Chondrocyte (in vitro differentiated cells): ENCODE results near the gene AMELX. TPM values are rescaled to one million over a fixed set of nuclear protein-coding genes. Genes with fewer than 3 reads are reported as not detected.

ENCODE experiments used
- DNase-seq: peaks from one replicate; pipeline ENCODE4 v3.0.0; 2021; ENCODE audit warnings: mixed read lengths, low spot score
- H3K27ac Mint-ChIP-seq: one replicate; pipeline ENCODE4 v1.8.0; 2021; ENCODE audit warnings: mild to moderate bottlenecking, moderate library complexity, mixed read lengths; ENCODE audit not compliant: unreplicated experiment
- H3K27me3 Mint-ChIP-seq: 2 replicates; pipeline ENCODE4 v1.8.0; 2021; ENCODE audit warnings: low read depth, mixed read lengths
- H3K36me3 Mint-ChIP-seq: 2 replicates; pipeline ENCODE4 v1.8.0; 2021; ENCODE audit warnings: low read depth, mixed read lengths
- H3K4me1 Mint-ChIP-seq: 2 replicates; pipeline ENCODE4 v1.8.0; 2021; ENCODE audit warnings: low read depth, mild to moderate bottlenecking, mixed read lengths
- H3K4me3 Mint-ChIP-seq: one replicate; pipeline ENCODE4 v1.8.0; 2021; ENCODE audit warnings: mild to moderate bottlenecking, moderate library complexity, mixed read lengths; ENCODE audit not compliant: unreplicated experiment
- H3K9me3 Mint-ChIP-seq: 2 replicates; pipeline ENCODE4 v1.8.0; 2021; ENCODE audit warnings: low read depth, mixed read lengths
- total RNA-seq: library from RNA; stranded (reverse); gene quantifications from 3 replicates; pipeline ENCODE4 v1.2.1, GENCODE V29; 2021
- TF ChIP-seq, protein P1 (sequence below): fragments of 200-600 bp; sonication (generic); IDR thresholded peaks from 2 replicates; pipeline ENCODE4 v1.5.0; 2021; ENCODE audit warnings: antibody characterized with exemption, mild to moderate bottlenecking, moderate library complexity

AMELX gene
- total RNA-seq, 1 donor from 2014 or later, result not detected

DNA sequence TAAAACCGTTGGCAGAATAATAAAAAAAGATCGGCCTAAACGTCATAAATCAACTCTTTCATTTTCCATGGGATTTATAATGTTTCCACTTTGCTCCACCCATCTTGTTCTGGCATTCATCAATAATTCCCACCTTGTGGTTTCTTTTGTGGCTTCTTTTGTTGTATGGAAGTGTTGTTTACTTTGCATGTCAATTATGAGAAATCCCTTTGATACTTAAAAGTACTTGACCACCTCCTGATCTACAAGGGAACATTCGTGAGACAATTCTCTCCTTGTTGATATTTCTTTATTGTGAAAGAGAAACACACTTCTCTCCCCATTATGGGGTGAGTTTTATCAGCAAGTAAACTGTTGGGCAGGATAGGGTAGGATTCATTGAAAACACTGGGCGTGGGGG lies 2.8 kb downstream of the AMELX start:
- H3K4me3 Mint-ChIP-seq, result no peak overlapping the region
- no peak for DNase-seq
- no peaks in the 10 kb centered on the region for H3K4me1 Mint-ChIP-seq
- no peaks in the 10 kb centered on the region for H3K36me3 Mint-ChIP-seq
- H3K27me3 Mint-ChIP-seq, result no peaks in the 10 kb centered on the region
- H3K9me3 Mint-ChIP-seq, result peaks cover 3% of the 10 kb centered on the region
- TF ChIP-seq, protein P1, sequence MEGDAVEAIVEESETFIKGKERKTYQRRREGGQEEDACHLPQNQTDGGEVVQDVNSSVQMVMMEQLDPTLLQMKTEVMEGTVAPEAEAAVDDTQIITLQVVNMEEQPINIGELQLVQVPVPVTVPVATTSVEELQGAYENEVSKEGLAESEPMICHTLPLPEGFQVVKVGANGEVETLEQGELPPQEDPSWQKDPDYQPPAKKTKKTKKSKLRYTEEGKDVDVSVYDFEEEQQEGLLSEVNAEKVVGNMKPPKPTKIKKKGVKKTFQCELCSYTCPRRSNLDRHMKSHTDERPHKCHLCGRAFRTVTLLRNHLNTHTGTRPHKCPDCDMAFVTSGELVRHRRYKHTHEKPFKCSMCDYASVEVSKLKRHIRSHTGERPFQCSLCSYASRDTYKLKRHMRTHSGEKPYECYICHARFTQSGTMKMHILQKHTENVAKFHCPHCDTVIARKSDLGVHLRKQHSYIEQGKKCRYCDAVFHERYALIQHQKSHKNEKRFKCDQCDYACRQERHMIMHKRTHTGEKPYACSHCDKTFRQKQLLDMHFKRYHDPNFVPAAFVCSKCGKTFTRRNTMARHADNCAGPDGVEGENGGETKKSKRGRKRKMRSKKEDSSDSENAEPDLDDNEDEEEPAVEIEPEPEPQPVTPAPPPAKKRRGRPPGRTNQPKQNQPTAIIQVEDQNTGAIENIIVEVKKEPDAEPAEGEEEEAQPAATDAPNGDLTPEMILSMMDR, result no peak
- H3K27ac Mint-ChIP-seq, result no peak overlapping the region

DNA sequence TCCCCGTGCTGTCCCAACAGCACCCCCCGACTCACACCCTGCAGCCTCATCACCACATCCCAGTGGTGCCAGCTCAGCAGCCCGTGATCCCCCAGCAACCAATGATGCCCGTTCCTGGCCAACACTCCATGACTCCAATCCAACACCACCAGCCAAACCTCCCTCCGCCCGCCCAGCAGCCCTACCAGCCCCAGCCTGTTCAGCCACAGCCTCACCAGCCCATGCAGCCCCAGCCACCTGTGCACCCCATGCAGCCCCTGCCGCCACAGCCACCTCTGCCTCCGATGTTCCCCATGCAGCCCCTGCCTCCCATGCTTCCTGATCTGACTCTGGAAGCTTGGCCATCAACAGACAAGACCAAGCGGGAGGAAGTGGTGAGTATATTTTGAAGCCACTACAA lies 5.4 kb downstream of the AMELX start:
- Mint-ChIP-seq H3K4me3 (no peak overlapping the region), H3K27me3 (no peaks in the 10 kb centered on the region), H3K27ac (no peak overlapping the region), H3K36me3 (no peaks in the 10 kb centered on the region), H3K9me3 (peaks cover 9% of the 10 kb centered on the region), H3K4me1 (no peaks in the 10 kb centered on the region)
- peak; percentile 72 for DNase-seq
- TF ChIP-seq, protein P1, result no peak

DNA sequence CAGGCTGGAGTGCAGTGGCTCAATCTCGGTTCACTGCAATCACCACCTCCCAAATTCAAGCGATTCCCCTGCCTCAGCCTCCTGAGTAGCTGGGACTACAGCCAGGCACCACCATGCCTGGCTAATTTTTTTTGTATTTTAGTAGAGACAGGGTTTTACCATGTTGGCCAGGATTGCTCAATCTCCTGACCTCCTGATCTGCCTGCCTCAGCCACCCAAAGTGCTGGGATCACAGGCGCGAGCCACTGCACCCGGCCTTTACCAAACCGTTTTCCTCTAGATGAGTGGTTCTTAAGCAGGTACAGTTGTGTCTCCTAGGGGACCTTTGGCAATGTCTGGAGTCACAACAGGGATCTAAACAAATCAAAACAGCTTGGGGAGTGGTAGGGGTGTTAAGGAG lies 11.6 kb downstream of the AMELX start:
- TF ChIP-seq, protein P1, result no peak
- H3K4me1 Mint-ChIP-seq, result peaks cover 6% of the 10 kb centered on the region
- H3K36me3 Mint-ChIP-seq, result no peaks in the 10 kb centered on the region
- H3K9me3 Mint-ChIP-seq, result peaks cover 6% of the 10 kb centered on the region
- H3K27me3 Mint-ChIP-seq, result no peaks in the 10 kb centered on the region
- no peak overlapping the region for H3K4me3 Mint-ChIP-seq
- no peak for DNase-seq
- H3K27ac Mint-ChIP-seq, result no peak overlapping the region

DNA sequence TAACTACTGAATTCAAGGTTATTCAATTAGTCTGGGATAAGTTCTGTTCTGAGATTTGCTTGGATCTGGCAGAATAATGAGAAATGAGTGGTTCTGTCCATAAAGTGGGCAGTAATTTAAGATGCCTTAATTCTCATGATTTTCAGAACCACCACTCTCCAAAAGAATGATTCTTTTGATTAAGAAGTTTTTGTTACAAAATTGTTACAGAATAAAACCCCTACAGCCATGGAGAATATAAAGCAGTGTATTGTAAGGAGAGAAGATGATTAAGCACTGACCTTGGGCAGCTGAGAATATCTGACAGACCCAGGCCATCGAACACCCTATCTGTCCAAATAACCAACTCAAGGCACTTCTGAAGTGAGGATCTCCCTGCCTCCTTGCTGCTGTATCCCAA lies 12.4 kb downstream of the AMELX start:
- peaks cover 7% of the 10 kb centered on the region for H3K9me3 Mint-ChIP-seq
- no peaks in the 10 kb centered on the region for H3K36me3 Mint-ChIP-seq
- TF ChIP-seq, protein P1, result no peak
- no peak for DNase-seq
- no peak overlapping the region for H3K27ac Mint-ChIP-seq
- no peak overlapping the region for H3K4me3 Mint-ChIP-seq
- H3K4me1 Mint-ChIP-seq, result peaks cover 6% of the 10 kb centered on the region
- no peaks in the 10 kb centered on the region for H3K27me3 Mint-ChIP-seq

DNA sequence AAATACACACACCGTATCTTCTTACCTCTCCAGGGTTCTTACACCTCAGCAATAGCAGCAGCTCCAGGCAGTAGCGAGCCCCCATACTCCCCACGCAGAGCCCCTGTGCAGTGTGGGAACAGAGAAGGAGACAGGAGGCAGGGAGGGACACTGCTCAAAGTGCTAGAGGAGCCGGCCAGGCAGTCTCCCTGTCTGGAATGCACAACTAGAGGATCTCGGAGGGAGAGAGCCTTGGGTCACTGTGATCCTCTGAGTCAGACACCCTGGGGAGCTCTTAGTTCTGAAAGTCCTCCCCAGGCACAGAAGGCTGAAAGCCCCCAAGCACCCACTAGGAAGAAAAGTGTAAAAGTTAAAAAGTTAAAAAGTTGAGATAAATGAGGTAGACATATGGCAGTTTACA lies 16.0 kb downstream of the AMELX start:
- Mint-ChIP-seq H3K27ac (no peak overlapping the region), H3K9me3 (peaks cover 8% of the 10 kb centered on the region), H3K27me3 (no peaks in the 10 kb centered on the region), H3K4me3 (no peak overlapping the region), H3K4me1 (peaks cover 6% of the 10 kb centered on the region), H3K36me3 (no peaks in the 10 kb centered on the region)
- no peak for DNase-seq
- TF ChIP-seq, protein P1, result no peak
